GM12875 (cell line): ENCODE results near the gene SLC30A3.
A peak's percentile ranks its signal among the peaks of the same experiment; 100 is the strongest.

Source experiments
- H3K4me3 ChIP-seq: one replicate; pipeline ENCODE4 v1.5.1; 2011; ENCODE audit warnings: low read depth, low read length, control low read depth
- CTCF ChIP-seq: IDR thresholded peaks from 2 replicates; pipeline ENCODE4 v1.5.1; 2011; ENCODE audit warnings: low read depth, mild to moderate bottlenecking, control low read depth, inconsistent platforms, low read length, moderate library complexity, borderline replicate concordance; ENCODE audit not compliant: insufficient read depth

SLC30A3 gene

GRCh38 chr2:27255187-27255586 lies 7.7 kb downstream of the SLC30A3 start:
- no peak for TF ChIP-seq CTCF
- no peak overlapping the region for H3K4me3 ChIP-seq

GRCh38 chr2:27251766-27252165 lies 11.1 kb downstream of the SLC30A3 start:
- no peak for TF ChIP-seq CTCF
- H3K4me3 ChIP-seq, result no peak overlapping the region

- H3K4me3 ChIP-seq, result no peak overlapping the region
- no peak for TF ChIP-seq CTCF
Observed at GRCh38 chr2:27250652-27251379, 12.0 kb downstream of the SLC30A3 start.

- H3K4me3 ChIP-seq, result no peak overlapping the region
- peak; percentile 89 for TF ChIP-seq CTCF
Observed at GRCh38 chr2:27249891-27250651, 12.8 kb downstream of the SLC30A3 start.

- no peak for TF ChIP-seq CTCF
Observed at GRCh38 chr2:27249159-27249890, 13.5 kb downstream of the SLC30A3 start.

GRCh38 chr2:27247893-27248292 lies 15.0 kb downstream of the SLC30A3 start:
- no peak overlapping the region for H3K4me3 ChIP-seq
- TF ChIP-seq CTCF, result no peak

More at GRCh38 chr2:27249159-27249890, 13.5 kb downstream of the SLC30A3 start:
- no peak overlapping the region for H3K4me3 ChIP-seq
